ENCODE measurements around the gene HDDC2.

- TF ChIP-seq, protein P1, sequence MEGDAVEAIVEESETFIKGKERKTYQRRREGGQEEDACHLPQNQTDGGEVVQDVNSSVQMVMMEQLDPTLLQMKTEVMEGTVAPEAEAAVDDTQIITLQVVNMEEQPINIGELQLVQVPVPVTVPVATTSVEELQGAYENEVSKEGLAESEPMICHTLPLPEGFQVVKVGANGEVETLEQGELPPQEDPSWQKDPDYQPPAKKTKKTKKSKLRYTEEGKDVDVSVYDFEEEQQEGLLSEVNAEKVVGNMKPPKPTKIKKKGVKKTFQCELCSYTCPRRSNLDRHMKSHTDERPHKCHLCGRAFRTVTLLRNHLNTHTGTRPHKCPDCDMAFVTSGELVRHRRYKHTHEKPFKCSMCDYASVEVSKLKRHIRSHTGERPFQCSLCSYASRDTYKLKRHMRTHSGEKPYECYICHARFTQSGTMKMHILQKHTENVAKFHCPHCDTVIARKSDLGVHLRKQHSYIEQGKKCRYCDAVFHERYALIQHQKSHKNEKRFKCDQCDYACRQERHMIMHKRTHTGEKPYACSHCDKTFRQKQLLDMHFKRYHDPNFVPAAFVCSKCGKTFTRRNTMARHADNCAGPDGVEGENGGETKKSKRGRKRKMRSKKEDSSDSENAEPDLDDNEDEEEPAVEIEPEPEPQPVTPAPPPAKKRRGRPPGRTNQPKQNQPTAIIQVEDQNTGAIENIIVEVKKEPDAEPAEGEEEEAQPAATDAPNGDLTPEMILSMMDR (IDR thresholded peaks at IDR 0.05): no peak
- TF ChIP-seq POLR2A (IDR thresholded peaks at IDR 0.05): no peak
Measured at GRCh38 chr6:125268765-125269164, 33.0 kb downstream of the HDDC2 start.
